NCI-H2196 treated with DMSO at 0.1 percent for 48 hours (cell line): ENCODE measurements around the gene MAST1.
"Not testable (repeated sequence)": the region's sequence is repeated elsewhere in the genome, so short reads cannot be mapped to it uniquely, and the experiment has no call there.

Source experiments
- DNase-seq: peaks from one replicate; lab custom pipeline; 2025; ENCODE audit not compliant: unreplicated experiment; lab: John Stamatoyannopoulos, UW

The MAST1 gene

DNA sequence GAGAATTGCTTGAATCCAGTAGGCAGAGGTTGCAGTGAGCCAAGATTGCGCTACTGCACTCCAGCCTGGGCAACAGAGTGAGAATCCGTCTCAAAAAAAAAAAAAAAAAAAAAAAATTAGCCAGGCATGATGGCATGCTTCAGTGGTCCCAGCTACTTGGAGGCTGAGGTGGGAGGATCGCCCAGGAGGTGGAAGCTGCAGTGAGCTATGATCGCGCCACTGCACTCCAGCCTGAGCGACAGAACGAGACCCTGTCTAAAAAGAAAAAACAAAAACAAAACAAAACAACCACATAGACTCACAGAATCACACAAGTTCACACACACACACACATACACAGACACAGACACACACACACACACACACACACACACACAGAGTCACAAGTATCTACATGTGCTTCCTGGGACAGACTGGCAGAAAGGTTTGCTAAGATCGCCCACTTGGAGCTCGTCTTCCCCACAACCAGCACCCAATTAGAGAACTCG lies 52.0 kb downstream of the MAST1 start:
- DNase-seq = not testable (repeated sequence)

DNA sequence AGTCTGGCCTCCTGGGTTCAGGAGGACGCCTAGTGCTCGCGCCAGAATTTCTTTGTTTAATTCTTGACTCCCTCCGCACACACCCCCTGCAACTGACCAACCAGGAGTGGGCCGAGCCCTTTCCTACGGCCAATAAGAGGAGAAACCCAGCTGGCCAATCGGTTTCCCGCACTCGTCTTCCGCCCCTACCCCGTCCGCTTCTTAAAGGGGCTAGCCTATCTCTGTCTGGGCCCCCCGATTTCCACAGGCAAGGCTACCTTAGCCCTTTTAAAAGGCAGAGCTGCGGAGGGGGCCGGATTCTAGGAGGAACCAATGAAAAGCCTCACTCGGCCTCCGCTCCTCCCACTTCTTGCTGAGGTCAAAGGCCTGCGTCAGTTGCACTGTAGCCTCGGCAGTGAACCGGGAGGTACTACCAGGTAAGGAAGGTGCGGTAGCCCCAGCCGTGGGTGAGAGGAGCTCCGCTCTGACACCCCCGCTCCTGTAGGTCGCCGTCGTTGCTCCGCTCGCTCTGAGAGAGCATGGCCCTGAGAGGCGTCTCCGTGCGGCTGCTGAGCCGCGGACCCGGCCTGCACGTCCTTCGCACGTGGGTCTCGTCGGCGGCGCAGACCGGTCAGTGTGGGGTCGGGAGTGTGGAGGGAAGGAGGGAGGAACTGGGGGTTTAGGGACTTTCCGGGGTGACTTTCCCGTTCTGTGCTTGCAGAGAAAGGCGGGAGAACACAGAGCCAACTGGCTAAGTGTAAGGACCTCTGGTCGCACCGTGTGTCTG lies 52.7 kb downstream of the MAST1 start, which contains the start of gene GCDH:
TSS of gene GCDH (plus strand) at position 374 of the 766 bp plus-strand sequence. CDS start at position 519, 145 bp downstream.
- DNase-seq = peak; percentile 100

DNA sequence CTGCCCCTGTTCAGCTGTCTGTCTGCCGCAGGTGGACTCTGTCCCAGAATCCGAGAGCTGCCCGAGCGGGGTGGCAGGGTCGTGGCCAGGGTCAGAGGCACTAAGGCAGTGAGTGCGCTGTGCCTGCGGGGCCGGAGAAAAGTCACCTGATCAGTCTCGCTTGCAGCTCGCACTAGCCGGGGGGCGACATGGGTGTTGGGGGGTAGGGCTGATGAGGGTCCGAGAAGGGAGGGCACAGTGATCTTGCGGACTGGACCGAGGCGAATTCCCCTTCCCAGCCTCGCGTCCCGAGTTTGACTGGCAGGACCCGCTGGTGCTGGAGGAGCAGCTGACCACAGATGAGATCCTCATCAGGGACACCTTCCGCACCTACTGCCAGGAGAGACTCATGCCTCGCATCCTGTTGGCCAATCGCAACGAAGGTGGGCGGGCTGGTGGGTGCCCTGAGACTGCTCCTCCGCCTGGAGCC lies 53.3 kb downstream of the MAST1 start:
- no peak for DNase-seq

DNA sequence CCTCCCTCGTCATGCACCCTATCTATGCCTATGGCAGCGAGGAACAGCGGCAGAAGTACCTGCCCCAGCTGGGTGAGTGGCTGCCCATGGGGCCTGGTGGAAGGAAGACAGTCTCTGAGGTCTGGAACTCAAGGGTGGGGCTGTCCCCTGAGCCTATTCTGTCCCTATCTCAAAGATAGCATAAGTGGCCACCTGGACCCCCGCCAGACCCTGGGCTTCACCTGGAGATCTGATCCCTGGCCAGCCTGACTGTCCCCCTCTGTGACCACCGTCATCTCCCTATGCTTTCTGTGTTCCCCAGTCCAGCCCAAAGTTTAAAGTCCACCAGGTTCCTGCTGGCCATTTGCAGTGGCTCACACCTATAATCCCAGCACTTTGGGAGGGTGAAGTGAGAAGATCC lies 55.3 kb downstream of the MAST1 start:
- no peak for DNase-seq

DNA sequence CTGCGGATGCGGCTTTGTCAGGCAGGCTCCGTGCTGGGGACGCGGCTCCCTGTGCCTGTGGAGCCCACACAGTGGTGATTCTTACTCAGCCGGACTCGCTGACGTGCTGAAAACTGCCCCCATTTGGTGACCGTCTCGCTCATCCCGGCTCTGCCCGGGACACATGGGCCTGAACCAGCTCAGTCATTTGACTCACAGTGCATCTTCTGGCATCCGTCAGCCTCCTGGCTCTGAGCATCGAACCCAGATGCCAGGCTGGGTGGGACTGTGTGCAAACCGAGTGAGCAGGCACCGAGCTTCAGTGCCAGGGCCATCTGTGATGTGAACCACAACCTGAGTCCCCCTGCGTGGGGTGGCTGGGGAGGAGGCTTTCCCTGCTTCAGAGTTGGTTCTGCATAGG lies 58.1 kb downstream of the MAST1 start:
- no peak for DNase-seq

DNA sequence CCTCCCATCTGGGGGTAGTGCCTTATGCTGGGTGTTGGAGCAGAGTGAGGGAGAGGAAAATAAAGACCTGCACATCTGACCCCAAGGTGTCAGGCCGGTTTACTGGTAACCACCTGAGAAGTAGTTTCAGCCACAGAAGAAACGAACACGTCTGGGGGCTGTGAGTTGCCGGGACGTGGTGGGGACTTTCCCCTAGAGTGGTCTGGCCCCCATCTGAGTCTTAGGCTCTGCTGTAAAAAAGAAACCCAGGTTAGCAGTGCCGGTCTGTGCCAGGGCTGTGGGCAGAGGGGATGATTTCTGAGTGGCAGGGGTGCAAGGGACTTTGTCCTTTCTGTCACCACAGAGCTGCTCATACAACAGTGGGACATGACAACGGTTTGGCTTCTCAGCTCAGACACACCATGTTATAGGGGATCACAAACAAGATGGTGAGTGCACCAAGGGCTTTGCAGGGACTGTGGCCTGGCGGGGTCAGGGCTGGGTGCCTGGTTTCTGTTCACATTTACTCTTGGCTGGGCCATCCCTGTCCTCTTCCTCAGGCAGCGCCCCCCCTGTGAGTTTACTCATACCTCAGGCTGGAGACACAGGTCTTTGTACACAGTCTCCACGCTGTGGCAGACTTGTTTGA lies 61.7 kb downstream of the MAST1 start:
- no peak for DNase-seq

DNA sequence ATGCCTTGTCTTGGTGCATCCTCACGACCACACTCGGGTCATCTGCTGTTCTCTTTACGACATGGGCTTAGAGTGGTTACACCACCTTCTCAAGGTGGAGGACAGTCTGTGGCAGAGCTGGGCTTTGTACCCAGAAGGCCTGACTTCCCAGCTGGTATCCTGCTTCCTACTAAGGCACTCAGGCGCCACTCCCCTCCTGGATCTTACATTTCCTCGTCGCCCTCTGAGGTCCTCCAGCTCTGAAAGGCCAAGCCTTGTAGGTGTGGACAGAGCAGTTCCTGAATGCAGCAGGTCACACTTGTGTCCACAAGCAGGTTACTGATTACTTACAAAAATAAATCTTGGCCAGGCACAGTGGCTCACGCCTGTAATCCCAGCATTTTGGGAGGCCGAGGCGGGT lies 68.9 kb downstream of the MAST1 start:
- no peak for DNase-seq

DNA sequence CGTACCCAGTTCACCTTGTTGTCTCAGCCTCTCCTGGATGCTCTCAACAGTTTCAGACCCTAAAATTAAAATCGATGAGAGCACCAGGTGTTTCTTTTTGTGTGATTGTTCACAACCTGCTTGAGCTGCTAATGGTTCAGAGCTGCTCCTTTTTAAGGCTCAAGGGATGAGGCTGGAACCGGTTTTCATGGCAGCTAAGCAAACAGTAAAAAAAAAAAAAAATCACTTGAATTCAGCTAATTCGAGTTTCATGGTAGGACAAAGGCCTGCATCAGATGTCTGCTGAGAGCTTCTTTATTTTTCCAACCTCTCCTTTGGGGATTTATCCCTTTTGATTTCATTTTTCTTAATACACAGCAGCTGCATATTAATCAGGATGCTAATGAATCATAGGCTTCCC lies 74.3 kb downstream of the MAST1 start:
- peak; percentile 67 for DNase-seq

DNA sequence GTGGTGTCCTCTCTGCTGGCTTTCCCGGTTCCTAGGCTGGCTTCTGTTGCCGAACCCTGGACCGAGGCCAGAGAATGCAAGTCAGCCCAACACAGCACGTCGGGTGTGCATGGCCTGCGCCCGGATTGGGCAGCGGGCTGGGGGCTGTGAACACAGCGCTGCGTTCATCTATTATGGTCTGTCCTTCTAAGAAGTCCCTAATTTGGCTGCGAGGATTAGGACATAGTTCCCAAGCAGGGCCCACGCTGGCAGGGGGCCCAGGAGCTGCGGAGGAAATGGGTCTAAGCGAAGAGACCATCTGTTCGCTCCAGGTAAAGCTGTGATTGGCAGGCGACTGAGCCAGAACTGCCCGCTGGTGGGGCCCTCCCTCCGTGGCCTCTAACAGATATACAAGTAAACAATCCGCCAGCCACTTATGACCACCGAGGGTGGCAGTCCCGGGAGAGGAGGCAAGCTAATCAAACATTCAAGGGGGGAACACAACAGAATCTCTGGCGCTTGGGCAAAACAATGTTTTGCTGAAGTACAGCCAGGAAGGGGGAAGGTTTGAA lies 74.8 kb downstream of the MAST1 start:
- peak; percentile 98 for DNase-seq

DNA sequence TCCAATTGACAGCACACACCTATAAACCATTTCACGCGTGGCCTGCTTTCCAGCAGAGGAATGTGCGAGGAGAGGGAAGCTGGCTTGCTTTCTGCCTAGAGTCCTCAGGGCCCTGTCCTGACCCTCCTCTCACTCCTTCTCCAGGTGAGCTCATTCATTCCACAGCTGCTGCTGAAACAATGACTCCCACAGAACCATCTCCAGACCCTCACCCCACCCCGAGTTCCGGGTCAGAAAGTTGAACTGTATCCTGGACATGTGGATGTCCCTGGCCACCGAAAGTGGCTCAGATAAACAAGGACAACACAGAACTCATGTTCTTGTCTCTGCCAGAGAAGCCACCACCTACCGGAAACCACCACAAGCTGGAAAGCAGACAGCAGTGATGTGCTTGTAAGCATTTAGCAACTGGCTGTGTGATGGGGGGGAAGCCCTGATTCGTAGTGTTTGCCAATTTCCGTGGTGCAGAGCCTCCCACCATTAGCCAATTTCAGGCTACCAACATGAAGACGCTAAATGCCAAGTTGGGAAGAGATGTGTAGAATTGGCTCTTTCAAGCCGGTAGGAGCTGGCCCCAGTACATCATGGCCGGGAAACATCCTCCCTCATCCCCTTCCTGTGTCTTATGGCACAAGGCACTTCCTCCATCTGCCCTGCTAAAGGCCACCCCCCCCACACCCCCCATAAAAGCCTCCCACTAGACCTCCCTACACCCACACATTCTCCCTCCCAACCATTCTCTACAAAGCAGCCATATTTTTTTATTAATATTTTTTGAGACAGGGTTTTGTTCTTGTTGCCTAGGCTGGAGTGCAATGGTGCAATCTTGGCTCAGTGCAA lies 75.8 kb downstream of the MAST1 start:
- peak; percentile 13 for DNase-seq

DNA sequence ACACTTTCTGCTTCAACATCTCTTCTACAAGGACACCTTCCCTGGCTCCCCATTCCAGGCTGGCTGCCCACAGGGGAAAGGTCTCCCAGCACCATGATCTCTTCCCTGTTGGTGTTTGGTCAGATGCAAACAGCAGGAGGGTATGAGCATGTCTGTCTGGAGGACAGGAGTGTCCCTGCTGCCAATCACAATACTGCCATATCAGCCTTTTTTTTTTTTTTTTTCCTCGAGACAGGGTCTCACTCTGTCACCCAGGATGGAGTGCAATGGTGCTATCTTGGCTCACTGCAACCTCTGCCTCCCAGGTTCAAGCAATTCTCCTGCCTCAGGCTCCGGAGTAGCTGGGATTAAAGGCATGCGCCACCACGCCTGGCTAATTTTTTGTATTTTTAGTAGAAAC lies 77.5 kb downstream of the MAST1 start:
- DNase-seq = not testable (repeated sequence)

DNA sequence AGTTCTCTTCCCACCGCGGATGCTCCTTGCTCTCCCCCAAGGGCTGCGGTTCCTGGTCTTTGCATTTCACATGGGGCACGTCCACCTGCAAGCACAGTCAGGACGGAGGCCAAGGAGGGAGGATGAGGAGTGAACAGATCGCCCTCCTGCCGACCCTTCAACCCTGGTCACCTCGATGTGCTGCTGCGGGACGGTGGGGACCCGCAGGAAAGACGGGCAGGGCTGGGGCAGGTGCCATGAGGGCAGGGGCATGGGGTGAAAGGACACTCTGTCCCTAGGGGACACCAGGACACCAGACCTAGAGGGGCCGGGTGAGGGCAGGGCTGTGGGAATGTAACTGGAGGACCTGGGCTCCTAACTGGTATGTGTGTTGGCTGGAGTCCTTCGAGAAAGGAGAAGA lies 79.9 kb downstream of the MAST1 start:
- no peak for DNase-seq

DNA sequence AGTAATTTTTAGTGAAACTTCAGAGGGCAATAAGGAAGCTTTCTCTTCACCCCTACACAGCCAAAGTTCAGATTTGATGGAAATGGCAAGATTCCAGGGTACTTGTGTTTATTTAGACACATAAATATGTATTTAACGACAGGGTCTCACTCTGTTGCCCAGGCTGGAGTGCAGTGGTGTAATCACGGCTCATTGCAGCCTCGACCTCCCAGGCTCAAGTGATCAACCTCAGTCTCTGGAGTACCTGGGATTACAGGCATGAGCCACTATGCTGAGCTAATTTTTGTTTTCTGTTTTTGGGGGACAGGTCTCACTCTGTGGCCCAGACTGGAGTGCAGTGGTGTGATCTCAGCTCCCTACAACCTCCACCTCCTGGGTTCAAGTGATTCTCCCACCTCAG lies 82.7 kb downstream of the MAST1 start:
- DNase-seq = no peak

DNA sequence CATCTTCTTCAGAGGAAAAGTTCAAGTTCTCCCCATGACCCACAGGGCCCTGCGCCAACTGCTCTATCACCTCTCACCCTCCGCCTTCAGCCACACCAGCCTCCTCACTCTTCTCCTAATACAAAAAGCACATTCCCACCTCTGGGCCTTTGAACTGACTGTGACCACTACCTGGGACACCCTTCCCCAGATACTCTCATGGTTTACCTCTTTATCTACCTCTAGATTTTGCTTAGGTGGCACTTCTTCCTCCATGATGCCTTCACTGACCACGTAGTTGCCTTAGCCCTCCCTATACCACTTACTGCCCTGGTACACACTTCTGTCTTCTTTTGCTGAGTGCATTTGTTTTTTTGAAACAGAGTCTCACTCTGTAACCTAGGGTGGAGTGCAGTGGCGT lies 84.6 kb downstream of the MAST1 start:
- DNase-seq = no peak
